Left colon (tissue), 2 donors: Measurements from ENCODE around the gene CFAP58. TPM values are rescaled to one million over a fixed set of nuclear protein-coding genes. Genes with fewer than 3 reads are reported as not detected.
"Not testable (repeated sequence)": the region's sequence is repeated elsewhere in the genome, so short reads cannot be mapped to it uniquely, and the experiment has no call there.

Source experiments
- ATAC-seq: fragments of 200-7000 bp; cut with Tn5 transposase; one replicate; pipeline ENCODE4 v1.9.1; 2020; ENCODE audit warnings: mild to moderate bottlenecking, moderate library complexity
- DNase-seq, 2 donors: peaks; one replicate each; pipeline ENCODE4 v3.0.0-alpha.2; 2020
- intact Hi-C, 2 donors: fragments of 100-400 bp; cut with DNase I in 1 of 2; cut with micrococcal nuclease in 1 of 2; formaldehyde crosslinking; loops; one replicate each; pipeline versions ENCODE4 v1.11.2 to v1.14.0; 2022; cut with DNase I, micrococcal nuclease
- total RNA-seq, 2 donors: library from RNA; stranded (reverse); fragmentation: NEBNext Ultra II Directional; extraction: Animal tissue kit (Norgen Biotek cat#: 25700); gene quantifications; one replicate each; pipeline ENCODE4 v1.2.1, GENCODE V29; 2021
- donor health status: DM: no; HTN: no; CAD: no.
- donor health status: DM: yes; HTN: yes; CAD: no.

CFAP58 gene
- total RNA-seq, 2 donors from 2014 or later: 0.09 to 0.20 TPM

DNA sequence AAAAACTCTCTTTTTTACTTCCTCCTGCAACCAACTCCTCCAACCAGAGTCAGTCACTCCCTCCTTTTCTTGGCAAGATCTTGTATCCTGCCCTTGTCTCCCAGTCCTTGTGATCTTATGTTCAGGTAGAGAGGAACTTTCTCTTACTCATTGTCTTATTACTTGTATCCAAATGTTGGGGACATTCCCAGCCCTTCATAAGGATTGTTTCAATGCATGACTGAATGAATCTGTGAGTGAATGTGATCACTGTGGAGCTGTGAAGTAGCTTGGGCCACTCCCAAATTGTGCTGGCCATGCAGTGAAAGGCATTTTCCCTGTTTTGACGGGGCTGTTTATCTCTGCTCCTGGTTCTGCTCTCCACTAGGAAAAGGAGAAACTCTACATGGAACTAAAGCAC, 93.7 kb downstream of the CFAP58 start:
- DNase-seq (no peak), ATAC-seq (no peak)
- intact Hi-C loops: no loop called here

GRCh38 chr10:104447906-104448305, 94.3 kb downstream of the CFAP58 start:
- ATAC-seq (no peak), DNase-seq (no peak)
- intact Hi-C loops: no loop called here

DNA sequence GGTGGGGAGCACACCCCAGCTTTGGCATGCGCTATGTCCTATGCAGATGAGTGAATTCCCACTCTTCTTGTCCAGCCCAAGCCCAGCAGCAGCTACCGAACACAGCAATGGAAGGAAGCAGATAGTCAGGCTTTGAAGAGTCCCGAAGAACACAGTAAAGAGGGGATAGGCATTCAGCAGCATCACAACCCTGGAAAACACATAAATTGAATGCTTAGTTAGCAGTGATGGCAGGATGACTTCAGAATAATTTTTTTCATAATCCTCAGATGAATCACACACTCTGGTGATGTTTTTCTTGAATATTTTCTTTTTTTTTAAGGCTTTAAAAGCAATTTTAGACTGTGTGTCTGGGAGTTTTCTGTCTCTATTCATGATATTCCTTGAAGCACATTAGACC, 95.8 kb downstream of the CFAP58 start:
- ATAC-seq: no peak
- intact Hi-C loops: no loop called here
- DNase-seq: no peak

GRCh38 chr10:104450490-104450889, 96.9 kb downstream of the CFAP58 start:
- ATAC-seq (no peak), DNase-seq (no peak)
- intact Hi-C loops: no loop called here

DNA sequence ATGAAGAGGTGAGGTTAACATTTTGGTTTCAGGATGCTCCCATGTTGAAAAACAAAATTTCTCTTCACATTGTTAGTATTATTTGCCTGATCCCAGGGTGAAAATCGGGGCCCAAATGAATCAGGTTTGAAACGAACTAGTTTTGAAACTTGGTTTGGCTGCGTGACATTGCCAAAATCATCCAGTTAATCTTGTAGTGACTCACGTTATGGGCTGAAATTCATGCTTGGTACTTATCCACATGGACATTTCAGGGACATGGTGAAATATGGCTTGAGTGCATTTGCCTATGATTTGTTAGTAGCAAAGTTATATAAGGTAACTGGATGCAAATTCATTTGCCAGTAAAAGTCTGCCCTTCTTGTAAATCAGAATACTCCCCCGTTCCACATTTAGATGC, 97.3 kb downstream of the CFAP58 start:
- no peak for ATAC-seq
- intact Hi-C loops: no loop called here
- DNase-seq: no peak

DNA sequence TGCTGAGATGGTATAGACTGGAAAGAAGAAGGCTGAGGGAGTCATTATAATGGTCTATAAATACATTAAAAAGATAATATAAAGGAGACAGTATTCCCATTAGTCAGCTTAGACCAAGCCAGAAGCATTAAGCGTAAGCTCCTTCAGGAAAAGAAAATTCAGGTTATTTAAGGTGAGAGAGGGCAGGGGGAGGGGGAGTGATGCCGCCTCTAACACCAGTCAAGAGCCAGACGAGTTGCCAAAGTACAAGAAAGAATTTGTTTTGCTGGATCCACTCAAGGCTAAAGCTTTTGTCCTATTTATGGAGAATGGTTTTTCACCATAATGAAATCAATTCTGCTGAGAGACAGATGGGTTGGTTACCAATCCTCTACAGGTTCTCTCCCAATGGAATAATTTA, 99.3 kb downstream of the CFAP58 start:
- no peak for DNase-seq
- no peak for ATAC-seq
- intact Hi-C loops: no loop called here

GRCh38 chr10:104456802-104457542, 103.3 kb downstream of the CFAP58 start:
- intact Hi-C loops: no loop called here
- DNase-seq (no peak), ATAC-seq (no peak)

DNA sequence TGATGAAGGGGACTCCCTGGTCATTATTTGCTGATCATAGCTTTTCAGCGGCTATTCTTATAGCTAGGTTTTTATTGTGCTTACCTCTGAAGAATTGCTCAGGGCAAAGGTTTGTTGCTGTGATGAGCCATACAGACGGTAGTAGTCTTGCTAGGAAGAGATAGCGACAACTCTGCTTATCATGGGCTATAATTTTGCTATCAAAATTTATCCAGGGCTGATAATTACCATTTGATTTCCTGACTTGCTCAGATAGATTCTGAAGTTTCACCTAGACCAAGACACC, 103.9 kb downstream of the CFAP58 start:
- intact Hi-C loops: no loop called here
- DNase-seq (no peak), ATAC-seq (no peak)

- intact Hi-C loops, DNase-seq, ATAC-seq: not testable (repeated sequence)
These were observed 111.9 kb downstream of the CFAP58 start for GRCh38 chr10:104465575-104465974.

GRCh38 chr10:104468818-104469217, 115.2 kb downstream of the CFAP58 start:
- ATAC-seq, intact Hi-C loops, DNase-seq: not testable (repeated sequence)

- intact Hi-C loops: no loop called here
- ATAC-seq (no peak), DNase-seq (no peak)
These were observed 118.9 kb downstream of the CFAP58 start for GRCh38 chr10:104472505-104472904.

GRCh38 chr10:104472957-104473745, 119.5 kb downstream of the CFAP58 start:
- intact Hi-C loops: no loop called here
- DNase-seq (no peak), ATAC-seq (no peak)

DNA sequence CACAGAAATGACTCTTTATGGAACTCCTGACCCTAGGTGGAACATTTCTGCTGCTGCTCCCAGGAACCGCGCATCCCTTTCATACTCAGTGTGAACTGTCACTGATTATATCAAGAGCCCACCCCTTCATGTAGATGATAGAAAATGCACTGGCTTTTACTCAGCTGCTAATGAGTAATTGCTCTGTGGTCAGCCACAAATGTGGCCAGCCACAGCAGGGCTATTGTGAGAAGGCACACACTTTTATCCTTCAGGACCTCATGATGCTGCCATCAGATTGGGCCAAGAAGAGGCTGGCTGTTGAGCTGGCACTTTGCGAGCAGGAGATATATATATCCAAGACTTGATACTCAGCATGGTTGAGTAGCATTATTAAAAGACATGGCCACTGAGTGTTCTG, 124.7 kb downstream of the CFAP58 start:
- intact Hi-C loops: no loop called here
- DNase-seq (no peak), ATAC-seq (no peak)

DNA sequence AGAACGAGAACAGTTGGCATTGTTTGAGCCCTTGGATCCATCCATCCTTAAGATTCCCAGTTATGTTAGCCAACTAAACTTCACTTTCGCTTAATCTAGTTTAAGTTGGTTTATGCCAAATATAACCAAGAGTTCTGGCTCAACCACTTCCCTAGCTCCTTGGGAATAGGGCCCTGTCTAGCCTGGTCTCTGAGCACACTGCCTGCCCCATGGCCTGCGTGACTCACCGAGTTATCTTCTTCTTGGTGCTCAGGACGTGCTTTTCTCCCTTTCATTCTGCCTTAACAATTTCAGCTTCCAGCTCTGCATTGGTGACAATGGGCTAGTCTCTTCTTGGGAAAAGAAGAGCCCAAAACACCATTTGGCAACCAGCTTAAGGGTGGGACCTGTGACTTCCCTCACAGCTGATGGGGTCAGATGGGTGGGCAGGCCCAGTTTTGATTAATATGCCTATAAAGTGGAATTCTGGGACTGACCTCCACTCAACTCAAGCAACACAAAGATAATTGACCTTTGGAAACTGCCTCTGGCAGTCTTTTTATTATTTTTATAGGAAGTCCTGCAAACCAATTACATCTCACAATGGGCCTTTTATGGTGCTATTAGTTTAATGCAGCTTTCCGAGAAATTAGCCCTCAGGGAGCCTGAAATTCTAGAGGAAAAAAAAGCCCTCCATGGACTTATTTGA, 126.4 kb downstream of the CFAP58 start:
- ATAC-seq (no peak), DNase-seq (no peak)
- intact Hi-C loops: no loop called here

DNA sequence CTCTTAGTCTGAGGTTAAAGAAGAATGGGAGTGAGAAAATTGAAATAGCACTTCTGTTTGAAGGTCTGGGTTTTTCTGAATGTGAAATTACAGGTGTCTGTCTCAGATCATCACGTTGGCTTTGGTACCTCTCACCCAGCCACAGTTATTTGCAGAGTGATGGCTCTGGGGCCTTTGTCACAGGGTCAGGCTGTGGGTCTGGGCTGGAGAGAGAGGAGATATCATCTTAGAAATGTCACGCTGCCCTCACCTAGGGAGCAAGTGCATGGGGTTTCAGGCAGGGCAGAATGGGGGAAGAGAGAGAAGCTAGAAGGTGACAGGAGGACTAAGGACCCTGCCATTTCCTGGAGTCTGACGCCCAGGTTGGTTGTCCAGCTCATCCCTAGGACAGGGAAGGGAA, 127.2 kb downstream of the CFAP58 start:
- ATAC-seq (no peak), DNase-seq (no peak)
- intact Hi-C loops: no loop called here

DNA sequence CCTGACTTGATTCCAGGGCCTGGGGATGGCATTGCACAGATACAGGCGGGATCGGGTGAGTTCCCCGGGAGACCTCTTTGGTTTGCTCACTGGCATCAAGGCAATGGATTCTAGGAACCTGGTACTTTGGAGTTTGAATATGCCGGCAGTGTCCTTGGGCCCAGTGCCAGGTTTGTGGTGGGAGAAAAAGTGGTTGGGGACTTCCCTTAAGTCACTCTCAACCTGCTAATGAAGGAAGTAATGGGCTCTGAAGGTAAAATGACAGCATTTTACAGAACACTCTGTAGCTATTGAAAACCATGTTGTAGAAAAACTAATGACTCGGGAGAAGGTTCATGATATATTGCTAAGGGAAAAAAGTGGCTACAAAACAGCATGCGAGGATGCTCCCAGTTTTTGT, 129.9 kb downstream of the CFAP58 start:
- no peak for DNase-seq
- no peak for ATAC-seq
- intact Hi-C loops: no loop called here

DNA sequence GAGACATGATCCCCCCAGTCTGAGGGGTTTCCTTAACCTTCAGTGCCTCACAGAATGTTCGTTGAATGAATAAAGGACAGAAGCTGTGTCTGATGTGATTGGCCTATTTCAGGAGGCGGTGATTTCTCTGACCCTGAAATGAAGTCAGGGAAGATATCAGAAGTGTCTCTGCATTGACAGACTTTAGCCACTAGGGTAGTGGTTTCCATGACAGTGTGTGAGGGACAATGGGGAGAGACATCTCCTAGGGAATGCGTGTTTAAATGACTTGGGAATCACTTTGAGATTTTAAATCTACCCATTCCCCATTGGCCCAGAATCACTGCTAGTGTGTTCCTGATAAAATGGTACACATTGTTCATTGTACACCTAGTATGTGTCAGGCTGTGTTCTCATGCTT, 132.0 kb downstream of the CFAP58 start:
- DNase-seq (no peak), ATAC-seq (no peak)
- intact Hi-C loops: no loop called here

- no peak for ATAC-seq
- intact Hi-C loops: no loop called here
- no peak for DNase-seq
These were observed 133.2 kb downstream of the CFAP58 start for GRCh38 chr10:104486803-104487202.

DNA sequence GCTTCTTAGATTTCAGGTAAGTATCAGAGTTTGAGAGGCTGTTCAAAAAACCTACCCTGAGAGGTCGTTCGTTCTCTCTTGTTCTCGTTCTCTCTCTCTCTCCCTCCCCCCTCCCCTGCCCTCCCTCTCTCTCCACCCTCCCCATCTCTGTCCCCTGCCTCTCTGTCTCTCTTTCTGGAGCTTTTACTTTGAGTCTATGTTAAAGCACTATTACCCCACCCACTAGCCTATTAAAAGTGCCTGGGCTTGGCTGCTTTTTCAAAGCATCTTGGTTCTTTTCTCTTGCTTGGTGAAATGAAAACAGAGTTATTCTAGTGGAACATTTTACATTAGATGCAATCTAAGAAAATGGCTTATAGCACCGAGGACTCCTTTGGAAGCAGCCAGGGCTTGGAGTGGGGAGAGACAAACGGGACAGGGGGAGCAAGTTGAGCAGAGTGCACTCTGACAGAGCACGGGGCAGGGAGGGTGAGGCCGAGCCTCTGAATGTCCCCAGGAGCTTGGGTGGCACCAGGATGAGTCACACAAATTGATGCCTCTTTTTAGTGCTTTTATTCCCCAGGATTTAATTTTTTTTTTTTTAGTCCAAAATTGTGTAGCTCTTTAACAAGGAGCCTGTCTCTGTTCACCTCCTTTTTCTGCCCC, 134.3 kb downstream of the CFAP58 start:
- DNase-seq (no peak), ATAC-seq (no peak)
- intact Hi-C loops: no loop called here

DNA sequence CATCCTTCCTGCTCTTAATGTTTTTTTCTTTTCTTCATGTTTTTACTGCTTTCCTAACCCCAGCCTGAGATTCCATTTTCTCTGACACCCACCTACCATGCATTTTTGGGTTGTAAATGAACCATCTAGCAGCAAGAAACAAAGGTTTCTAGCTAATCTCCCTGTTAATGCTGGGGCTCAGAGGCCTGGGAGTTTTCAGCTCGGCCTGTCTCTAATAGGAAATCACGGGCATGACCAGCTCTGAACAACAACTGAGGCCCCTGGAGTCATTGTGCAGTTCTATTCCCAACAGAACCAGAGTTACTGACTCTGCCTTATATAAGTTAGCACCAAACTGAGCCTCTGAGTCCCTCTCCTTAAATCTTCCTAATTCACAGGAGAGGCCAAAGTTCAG, 134.8 kb downstream of the CFAP58 start:
- no peak for DNase-seq
- intact Hi-C loops: no loop called here
- ATAC-seq: no peak
